Activated T-cell treated with anti-CD3 and anti-CD28 coated beads for 1 hour (primary cell): ENCODE measurements around the gene SOD3.

ENCODE experiments used
- DNase-seq: peaks from one replicate; pipeline ENCODE4 v3.0.0-alpha.2; 2020; ENCODE audit warnings: low read depth

The SOD3 gene

GRCh38 chr4:24794916-24795665, at the start of gene SOD3:
Gene SOD3 (plus strand): TSS chr4:24795573. CDS start chr4:24799522, 3,949 bp downstream.
- DNase-seq: no peak

- no peak for DNase-seq
These were observed 48.0 kb upstream of the SOD3 start for GRCh38 chr4:24747234-24747975.

GRCh38 chr4:24748023-24748422, 47.4 kb upstream of the SOD3 start:
- no peak for DNase-seq

- DNase-seq: no peak
These were observed 46.5 kb upstream of the SOD3 start for GRCh38 chr4:24748758-24749350.

- DNase-seq: no peak
These were observed 45.3 kb upstream of the SOD3 start for GRCh38 chr4:24750106-24750505.

GRCh38 chr4:24751926-24752539, 43.3 kb upstream of the SOD3 start:
- no peak for DNase-seq

GRCh38 chr4:24753519-24753918, 41.9 kb upstream of the SOD3 start:
- DNase-seq: no peak

GRCh38 chr4:24754571-24754970, 40.8 kb upstream of the SOD3 start:
- no peak for DNase-seq

- DNase-seq: no peak
These were observed 31.6 kb upstream of the SOD3 start for GRCh38 chr4:24763631-24764297.

- no peak for DNase-seq
These were observed 31.0 kb upstream of the SOD3 start for GRCh38 chr4:24764345-24764744.

GRCh38 chr4:24765376-24765988, 29.9 kb upstream of the SOD3 start:
- no peak for DNase-seq

GRCh38 chr4:24768006-24768405, 27.4 kb upstream of the SOD3 start:
- DNase-seq: no peak

- no peak for DNase-seq
These were observed 26.8 kb upstream of the SOD3 start for GRCh38 chr4:24768604-24769003.

- DNase-seq: no peak
These were observed 25.8 kb upstream of the SOD3 start for GRCh38 chr4:24769571-24769970.

GRCh38 chr4:24770032-24770584, 25.3 kb upstream of the SOD3 start:
- no peak for DNase-seq

GRCh38 chr4:24770667-24771066, 24.7 kb upstream of the SOD3 start:
- no peak for DNase-seq

- no peak for DNase-seq
These were observed 24.1 kb upstream of the SOD3 start for GRCh38 chr4:24771241-24771640.

GRCh38 chr4:24772061-24772705, 23.2 kb upstream of the SOD3 start:
- DNase-seq: no peak

GRCh38 chr4:24772952-24773351, 22.4 kb upstream of the SOD3 start:
- DNase-seq: no peak

GRCh38 chr4:24774452-24774851, 20.9 kb upstream of the SOD3 start:
- DNase-seq: no peak
